A549 (cell line): ENCODE data around the gene NQO2.

ENCODE experiments used
- CTCF ChIP-seq: fragments of >200 bp; sonication (Bioruptor Twin); formaldehyde crosslinking; IDR thresholded peaks from 3 replicates; pipeline ENCODE4 v1.5.1; 2016
- EHMT2 ChIP-seq: fragments of 200-600 bp; sonication (generic); IDR thresholded peaks from 2 replicates; pipeline ENCODE4 v1.6.1; 2016; ENCODE audit warnings: antibody characterized with exemption, low read depth, mild to moderate bottlenecking, moderate library complexity
- EP300 ChIP-seq, 2 experiments: fragments of >200 bp; sonication (Bioruptor Twin); formaldehyde crosslinking; IDR thresholded peaks; 2 replicates in 1 of 2; 3 replicates in 1 of 2; pipeline ENCODE4 v1.6.1; 2016 to 2017
- HDAC2 ChIP-seq: fragments of 200-600 bp; sonication (generic); IDR thresholded peaks from 2 replicates; pipeline ENCODE4 v1.6.1; 2016
- HOXA7 ChIP-seq: fragments of 250-450 bp; sonication (Bioruptor Pico); IDR thresholded peaks from 2 replicates; pipeline ENCODE4 v1.5.0; 2020; ENCODE audit warnings: mild to moderate bottlenecking, moderate library complexity
- HOXB13 ChIP-seq: fragments of 250-450 bp; sonication (Bioruptor Pico); IDR thresholded peaks from 2 replicates; pipeline ENCODE4 v1.5.0; 2020; ENCODE audit warnings: low read depth, mild to moderate bottlenecking, moderate library complexity
- MAFK ChIP-seq: fragments of 450-650 bp; IDR thresholded peaks from 2 replicates; pipeline ENCODE4 v1.6.1; 2014; ENCODE audit not compliant: partially characterized antibody
- MAZ ChIP-seq: fragments of 150-350 bp; IDR thresholded peaks from 2 replicates; pipeline ENCODE4 v1.6.1; 2014; ENCODE audit warnings: antibody characterized with exemption, low read depth, low read length, borderline replicate concordance
- MYC ChIP-seq: IDR thresholded peaks from 2 replicates; pipeline ENCODE4 v1.6.1; 2012; ENCODE audit warnings: mild to moderate bottlenecking, inconsistent platforms, low read length, improper control_type of control experiment, borderline replicate concordance
- PBX3 ChIP-seq: IDR thresholded peaks from 2 replicates; pipeline ENCODE4 v1.6.1; 2012
- POLR2A ChIP-seq: IDR thresholded peaks from 2 replicates; pipeline ENCODE4 v1.6.1; 2012; ENCODE audit warnings: mild to moderate bottlenecking, low read length
- POLR2AphosphoS2 ChIP-seq: conservative IDR thresholded peaks from 2 replicates; pipeline ENCODE4 v1.6.1; 2012; ENCODE audit warnings: low read length, improper control_type of control experiment, inconsistent platforms
- USF2 ChIP-seq: fragments of 450-650 bp; IDR thresholded peaks from 2 replicates; pipeline ENCODE4 v1.6.1; 2014; ENCODE audit warnings: antibody characterized with exemption

GRCh38 chr6:3031857-3032640 lies 32.4 kb downstream of the NQO2 start:
- TF ChIP-seq POLR2A (no peak), CTCF (no peak), MAFK (no peak), HDAC2 (no peak), PBX3 (no peak), MAZ (no peak), USF2 (no peak), POLR2AphosphoS2 (no peak), EP300 (IDR thresholded peaks at IDR 0.05) (no peak), HOXB13 (CRISPR knock-in tag) (no peak), HOXA7 (CRISPR knock-in tag) (no peak), MYC (no peak), EHMT2 (no peak)
